Right forelimb (tissue), 1 donor: Measurements from ENCODE around the gene ZNF831.

Source experiments
- DNase-seq: peaks from one replicate; pipeline ENCODE4 v3.0.0-alpha.2; 2018

ZNF831 gene

GRCh38 chr20:59141818-59142581 is 21.6 kb upstream of the ZNF831 start:
- DNase-seq = peak; percentile 43

- DNase-seq = peak; percentile 10
Observed at GRCh38 chr20:59143326-59143725, 20.3 kb upstream of the ZNF831 start.

GRCh38 chr20:59144179-59144830 is 19.3 kb upstream of the ZNF831 start:
- peak; percentile 22 for DNase-seq

GRCh38 chr20:59144831-59145196 is 18.8 kb upstream of the ZNF831 start:
- peak; percentile 17 for DNase-seq

- no peak for DNase-seq
Observed at GRCh38 chr20:59145247-59145923, 18.2 kb upstream of the ZNF831 start.

- no peak for DNase-seq
Observed at GRCh38 chr20:59145924-59146779, 17.5 kb upstream of the ZNF831 start.

- no peak for DNase-seq
Observed at GRCh38 chr20:59146780-59147565, 16.6 kb upstream of the ZNF831 start.

GRCh38 chr20:59147586-59147985 is 16.0 kb upstream of the ZNF831 start:
- no peak for DNase-seq

- DNase-seq = no peak
Observed at GRCh38 chr20:59148701-59149493, 14.7 kb upstream of the ZNF831 start.

GRCh38 chr20:59149678-59150504 is 13.7 kb upstream of the ZNF831 start:
- DNase-seq = no peak

GRCh38 chr20:59150821-59151251 is 12.8 kb upstream of the ZNF831 start:
- DNase-seq = no peak

- no peak for DNase-seq
Observed at GRCh38 chr20:59151391-59151790, 12.2 kb upstream of the ZNF831 start.

- DNase-seq = no peak
Observed at GRCh38 chr20:59151820-59152219, 11.8 kb upstream of the ZNF831 start.

GRCh38 chr20:59152559-59153354 is 10.9 kb upstream of the ZNF831 start:
- no peak for DNase-seq

- no peak for DNase-seq
Observed at GRCh38 chr20:59153355-59153681, 10.3 kb upstream of the ZNF831 start.

GRCh38 chr20:59153832-59154231 is 9.8 kb upstream of the ZNF831 start:
- DNase-seq = no peak

- no peak for DNase-seq
Observed at GRCh38 chr20:59154317-59155013, 9.2 kb upstream of the ZNF831 start.

GRCh38 chr20:59157064-59157463 is 6.6 kb upstream of the ZNF831 start:
- no peak for DNase-seq

GRCh38 chr20:59157531-59157930 is 6.1 kb upstream of the ZNF831 start:
- DNase-seq = no peak
